ENCODE measurements around the gene ATG14.

ATG14 gene

DNA sequence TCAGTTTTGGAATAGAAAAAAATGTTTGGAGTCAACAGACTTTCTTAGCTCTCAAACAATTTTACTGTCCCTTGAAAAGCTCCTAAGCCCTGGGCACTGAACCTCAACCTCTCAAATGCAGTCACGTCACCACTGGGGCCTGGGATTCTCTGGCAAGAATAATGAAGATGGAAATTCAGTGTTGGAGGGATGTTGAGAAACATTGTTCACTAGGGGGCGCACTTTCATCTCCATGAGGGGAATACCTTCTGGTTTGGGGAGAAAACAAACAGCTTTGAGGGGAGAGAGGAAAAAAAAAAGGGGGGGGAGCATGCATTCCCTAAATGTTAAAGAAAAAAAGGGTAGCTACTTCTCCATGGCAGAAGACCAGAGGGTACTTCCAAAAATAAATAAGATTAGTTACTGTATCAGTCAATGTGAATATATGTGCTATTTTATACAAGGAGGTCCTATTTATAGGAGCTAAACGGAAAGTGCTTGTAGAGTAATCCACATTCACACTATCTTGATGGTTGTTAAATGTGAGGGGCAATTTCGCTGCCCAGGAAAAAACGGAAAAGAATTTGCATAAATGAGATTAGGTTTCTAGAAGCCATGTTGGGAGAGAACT lies 34.6 kb upstream of the ATG14 start (continued):
- TF ChIP-seq, protein P1, sequence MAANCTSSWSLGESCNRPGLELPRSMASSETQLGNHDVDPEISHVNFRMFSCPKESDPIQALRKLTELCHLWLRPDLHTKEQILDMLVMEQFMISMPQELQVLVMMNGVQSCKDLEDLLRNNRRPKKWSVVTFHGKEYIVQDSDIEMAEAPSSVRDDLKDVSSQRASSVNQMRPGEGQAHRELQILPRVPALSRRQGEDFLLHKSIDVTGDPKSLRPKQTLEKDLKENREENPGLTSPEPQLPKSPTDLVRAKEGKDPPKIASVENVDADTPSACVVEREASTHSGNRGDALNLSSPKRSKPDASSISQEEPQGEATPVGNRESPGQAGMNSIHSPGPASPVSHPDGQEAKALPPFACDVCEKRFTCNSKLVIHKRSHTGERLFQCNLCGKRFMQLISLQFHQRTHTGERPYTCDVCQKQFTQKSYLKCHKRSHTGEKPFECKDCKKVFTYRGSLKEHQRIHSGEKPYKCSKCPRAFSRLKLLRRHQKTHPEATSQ (tag by site-specific recombination; IDR thresholded peaks at IDR 0.05), result no peak
- TF ChIP-seq ZBTB7A (tag by site-specific recombination; IDR thresholded peaks at IDR 0.05; ENCODE audit: low read depth) (no peak), ZNF747 (tag by site-specific recombination; IDR thresholded peaks at IDR 0.05) (no peak), ZNF654 (tag by site-specific recombination; IDR thresholded peaks at IDR 0.05; ENCODE audit: low read depth) (peak; percentile 84)
- TF ChIP-seq, protein P2, sequence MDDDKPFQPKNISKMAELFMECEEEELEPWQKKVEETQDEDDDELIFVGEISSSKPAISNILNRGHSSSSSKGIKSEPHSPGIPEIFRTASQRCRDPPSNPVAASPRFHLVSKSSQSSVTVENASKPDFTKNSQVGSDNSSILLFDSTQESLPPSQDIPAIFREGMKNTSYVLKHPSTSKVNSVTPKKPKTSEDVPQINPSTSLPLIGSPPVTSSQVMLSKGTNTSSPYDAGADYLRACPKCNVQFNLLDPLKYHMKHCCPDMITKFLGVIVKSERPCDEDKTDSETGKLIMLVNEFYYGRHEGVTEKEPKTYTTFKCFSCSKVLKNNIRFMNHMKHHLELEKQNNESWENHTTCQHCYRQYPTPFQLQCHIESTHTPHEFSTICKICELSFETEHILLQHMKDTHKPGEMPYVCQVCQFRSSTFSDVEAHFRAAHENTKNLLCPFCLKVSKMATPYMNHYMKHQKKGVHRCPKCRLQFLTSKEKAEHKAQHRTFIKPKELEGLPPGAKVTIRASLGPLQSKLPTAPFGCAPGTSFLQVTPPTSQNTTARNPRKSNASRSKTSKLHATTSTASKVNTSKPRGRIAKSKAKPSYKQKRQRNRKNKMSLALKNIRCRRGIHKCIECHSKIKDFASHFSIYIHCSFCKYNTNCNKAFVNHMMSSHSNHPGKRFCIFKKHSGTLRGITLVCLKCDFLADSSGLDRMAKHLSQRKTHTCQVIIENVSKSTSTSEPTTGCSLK (tag by site-specific recombination; IDR thresholded peaks at IDR 0.05), result no peak

DNA sequence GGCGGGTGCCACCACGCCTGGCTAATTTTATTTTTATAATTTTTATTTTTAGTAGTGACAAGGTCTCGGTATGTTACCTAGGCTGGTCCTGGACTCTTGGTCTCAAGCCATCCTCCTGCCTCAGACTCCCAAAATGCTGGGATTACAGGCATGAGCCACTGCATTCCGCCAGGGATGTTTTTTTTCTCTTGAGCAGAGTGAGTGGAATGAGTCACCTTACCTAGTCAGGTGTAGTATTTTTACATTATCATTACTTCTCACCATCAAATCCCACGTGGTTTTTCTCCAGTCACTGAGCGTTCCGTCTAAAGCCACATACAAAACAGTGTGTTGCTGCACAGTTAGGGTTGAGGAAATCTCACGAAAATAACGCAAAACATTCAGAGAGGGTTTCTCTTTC lies 29.7 kb upstream of the ATG14 start:
- Histone ChIP-seq H3K36me3 (ENCODE audit: control insufficient read depth in 2 of 2, insufficient read depth in 1 of 2, low read length in 2 of 2) (no peaks in the 10 kb centered on the region), H3K4me1 (ENCODE audit: control insufficient read depth, insufficient read depth, low read length) (0 out of 2 replicates have a peak, but pooled peaks cover 1% of the 10 kb centered on the region), H3K4me3 (ENCODE audit: low read depth, low read length) (no peak overlapping the region), H3K9me3 (ENCODE audit: control insufficient read depth, insufficient read depth, low read depth, low read length) (no peaks in the 10 kb centered on the region), H3K27ac (ENCODE audit: extremely low read depth, low read depth, low read length) (no peak overlapping the region)
- TF ChIP-seq ZNF624 (tag by site-specific recombination; IDR thresholded peaks at IDR 0.05) (no peak), ZNF114 (tag by site-specific recombination; IDR thresholded peaks at IDR 0.05) (no peak), ZNF10 (tag by site-specific recombination; IDR thresholded peaks at IDR 0.05) (no peak)
- CTCF ChIA-PET, result interaction anchor here (0.6 kb wide), 1 partner anchor 153 kb away, joined by 3 read pairs; no protein-coding TSS in a partner anchor
- POLR2A ChIA-PET, result no interaction called here

DNA sequence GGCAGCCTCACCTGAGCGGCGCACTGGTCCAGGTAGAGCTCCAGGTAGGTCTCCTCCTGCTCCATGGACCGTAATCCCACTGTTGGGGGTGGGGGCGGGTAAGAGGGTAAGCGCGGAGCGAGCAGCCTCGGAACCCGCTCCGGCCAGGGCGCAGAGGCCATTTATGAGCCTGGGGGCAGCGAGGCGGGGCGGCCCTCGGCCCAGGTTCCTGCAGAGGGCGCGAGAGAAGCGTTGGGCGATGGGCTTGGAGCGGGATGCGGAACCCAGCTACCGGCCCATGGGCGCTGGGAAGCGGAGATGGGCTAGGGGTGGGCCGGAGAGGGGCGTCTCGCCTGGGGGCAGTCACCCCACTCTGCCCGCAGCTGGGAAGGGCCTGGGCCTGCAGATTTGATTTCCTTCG lies 28.8 kb upstream of the ATG14 start, which contains the start of gene TBPL2:
Gene TBPL2, minus strand, starts transcription at position 232 of the 400 bp plus-strand sequence. Its CDS starts 167 bp downstream, at position 65.
- no peaks in the 10 kb centered on the region for H3K9me3 ChIP-seq (ENCODE audit: control insufficient read depth, insufficient read depth, low read depth, low read length)
- TF ChIP-seq, protein P3, sequence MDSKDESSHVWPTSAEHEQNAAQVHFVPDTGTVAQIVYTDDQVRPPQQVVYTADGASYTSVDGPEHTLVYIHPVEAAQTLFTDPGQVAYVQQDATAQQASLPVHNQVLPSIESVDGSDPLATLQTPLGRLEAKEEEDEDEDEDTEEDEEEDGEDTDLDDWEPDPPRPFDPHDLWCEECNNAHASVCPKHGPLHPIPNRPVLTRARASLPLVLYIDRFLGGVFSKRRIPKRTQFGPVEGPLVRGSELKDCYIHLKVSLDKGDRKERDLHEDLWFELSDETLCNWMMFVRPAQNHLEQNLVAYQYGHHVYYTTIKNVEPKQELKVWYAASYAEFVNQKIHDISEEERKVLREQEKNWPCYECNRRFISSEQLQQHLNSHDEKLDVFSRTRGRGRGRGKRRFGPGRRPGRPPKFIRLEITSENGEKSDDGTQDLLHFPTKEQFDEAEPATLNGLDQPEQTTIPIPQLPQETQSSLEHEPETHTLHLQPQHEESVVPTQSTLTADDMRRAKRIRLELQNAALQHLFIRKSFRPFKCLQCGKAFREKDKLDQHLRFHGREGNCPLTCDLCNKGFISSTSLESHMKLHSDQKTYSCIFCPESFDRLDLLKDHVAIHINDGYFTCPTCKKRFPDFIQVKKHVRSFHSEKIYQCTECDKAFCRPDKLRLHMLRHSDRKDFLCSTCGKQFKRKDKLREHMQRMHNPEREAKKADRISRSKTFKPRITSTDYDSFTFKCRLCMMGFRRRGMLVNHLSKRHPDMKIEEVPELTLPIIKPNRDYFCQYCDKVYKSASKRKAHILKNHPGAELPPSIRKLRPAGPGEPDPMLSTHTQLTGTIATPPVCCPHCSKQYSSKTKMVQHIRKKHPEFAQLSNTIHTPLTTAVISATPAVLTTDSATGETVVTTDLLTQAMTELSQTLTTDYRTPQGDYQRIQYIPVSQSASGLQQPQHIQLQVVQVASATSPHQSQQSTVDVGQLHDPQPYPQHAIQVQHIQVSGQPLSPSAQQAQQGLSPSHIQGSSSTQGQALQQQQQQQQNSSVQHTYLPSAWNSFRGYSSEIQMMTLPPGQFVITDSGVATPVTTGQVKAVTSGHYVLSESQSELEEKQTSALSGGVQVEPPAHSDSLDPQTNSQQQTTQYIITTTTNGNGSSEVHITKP (tag by site-specific recombination; IDR thresholded peaks at IDR 0.05), result no peak
- TF ChIP-seq ZNF548 (tag by site-specific recombination; IDR thresholded peaks at IDR 0.05) (no peak), ZNF221 (tag by site-specific recombination; IDR thresholded peaks at IDR 0.05; ENCODE audit: borderline replicate concordance) (no peak), ZNF311 (tag by site-specific recombination; IDR thresholded peaks at IDR 0.05; ENCODE audit: borderline replicate concordance) (no peak), KLF9 (tag by site-specific recombination; IDR thresholded peaks at IDR 0.05; ENCODE audit: low read depth) (no peak), SP7 (tag by site-specific recombination; IDR thresholded peaks at IDR 0.05) (no peak), KLF16 (tag by site-specific recombination; IDR thresholded peaks at IDR 0.05) (no peak), ZNF2 (tag by site-specific recombination; IDR thresholded peaks at IDR 0.05) (no peak), ZNF660 (tag by site-specific recombination; IDR thresholded peaks at IDR 0.05) (no peak)
- TF ChIP-seq, protein P4, sequence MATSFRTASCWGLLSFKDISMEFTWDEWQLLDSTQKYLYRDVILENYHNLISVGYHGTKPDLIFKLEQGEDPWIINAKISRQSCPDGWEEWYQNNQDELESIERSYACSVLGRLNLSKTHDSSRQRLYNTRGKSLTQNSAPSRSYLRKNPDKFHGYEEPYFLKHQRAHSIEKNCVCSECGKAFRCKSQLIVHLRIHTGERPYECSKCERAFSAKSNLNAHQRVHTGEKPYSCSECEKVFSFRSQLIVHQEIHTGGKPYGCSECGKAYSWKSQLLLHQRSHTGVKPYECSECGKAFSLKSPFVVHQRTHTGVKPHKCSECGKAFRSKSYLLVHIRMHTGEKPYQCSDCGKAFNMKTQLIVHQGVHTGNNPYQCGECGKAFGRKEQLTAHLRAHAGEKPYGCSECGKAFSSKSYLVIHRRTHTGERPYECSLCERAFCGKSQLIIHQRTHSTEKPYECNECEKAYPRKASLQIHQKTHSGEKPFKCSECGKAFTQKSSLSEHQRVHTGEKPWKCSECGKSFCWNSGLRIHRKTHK (tag by site-specific recombination; IDR thresholded peaks at IDR 0.05), result no peak
- TF ChIP-seq, protein P5, sequence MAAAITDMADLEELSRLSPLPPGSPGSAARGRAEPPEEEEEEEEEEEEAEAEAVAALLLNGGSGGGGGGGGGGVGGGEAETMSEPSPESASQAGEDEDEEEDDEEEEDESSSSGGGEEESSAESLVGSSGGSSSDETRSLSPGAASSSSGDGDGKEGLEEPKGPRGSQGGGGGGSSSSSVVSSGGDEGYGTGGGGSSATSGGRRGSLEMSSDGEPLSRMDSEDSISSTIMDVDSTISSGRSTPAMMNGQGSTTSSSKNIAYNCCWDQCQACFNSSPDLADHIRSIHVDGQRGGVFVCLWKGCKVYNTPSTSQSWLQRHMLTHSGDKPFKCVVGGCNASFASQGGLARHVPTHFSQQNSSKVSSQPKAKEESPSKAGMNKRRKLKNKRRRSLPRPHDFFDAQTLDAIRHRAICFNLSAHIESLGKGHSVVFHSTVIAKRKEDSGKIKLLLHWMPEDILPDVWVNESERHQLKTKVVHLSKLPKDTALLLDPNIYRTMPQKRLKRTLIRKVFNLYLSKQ (tag by site-specific recombination; IDR thresholded peaks at IDR 0.05; ENCODE audit: borderline replicate concordance), result no peak
- H3K36me3 ChIP-seq (ENCODE audit: control insufficient read depth in 2 of 2, insufficient read depth in 1 of 2, low read length in 2 of 2), result no peaks in the 10 kb centered on the region
- no peaks in the 10 kb centered on the region for H3K4me1 ChIP-seq (ENCODE audit: control insufficient read depth, insufficient read depth, low read length)
- ChIA-PET POLR2A (no interaction called here), CTCF (interaction anchor here (0.6 to 0.8 kb wide), 2 partner anchors 1034 to 1048 kb away, joined by 3 read pairs; no protein-coding TSS in a partner anchor)
- H3K4me3 ChIP-seq (ENCODE audit: low read depth, low read length), result no peak within 1 kb of the TSS
- no peak within 1 kb of the TSS for H3K27ac ChIP-seq (ENCODE audit: extremely low read depth, low read depth, low read length)
